Femur (tissue), 1 donor: ENCODE data around the gene GGA1.
"Not testable (repeated sequence)": the region's sequence is repeated elsewhere in the genome, so short reads cannot be mapped to it uniquely, and the experiment has no call there.

Experiments used
- DNase-seq: peaks from one replicate; pipeline ENCODE4 v3.0.0-alpha.2; 2017

GGA1 gene

GRCh38 chr22:37656583-37656982, 47.9 kb downstream of the GGA1 start:
- not testable (repeated sequence) for DNase-seq

GRCh38 chr22:37657590-37658132, 49.0 kb downstream of the GGA1 start:
- no peak for DNase-seq

DNA sequence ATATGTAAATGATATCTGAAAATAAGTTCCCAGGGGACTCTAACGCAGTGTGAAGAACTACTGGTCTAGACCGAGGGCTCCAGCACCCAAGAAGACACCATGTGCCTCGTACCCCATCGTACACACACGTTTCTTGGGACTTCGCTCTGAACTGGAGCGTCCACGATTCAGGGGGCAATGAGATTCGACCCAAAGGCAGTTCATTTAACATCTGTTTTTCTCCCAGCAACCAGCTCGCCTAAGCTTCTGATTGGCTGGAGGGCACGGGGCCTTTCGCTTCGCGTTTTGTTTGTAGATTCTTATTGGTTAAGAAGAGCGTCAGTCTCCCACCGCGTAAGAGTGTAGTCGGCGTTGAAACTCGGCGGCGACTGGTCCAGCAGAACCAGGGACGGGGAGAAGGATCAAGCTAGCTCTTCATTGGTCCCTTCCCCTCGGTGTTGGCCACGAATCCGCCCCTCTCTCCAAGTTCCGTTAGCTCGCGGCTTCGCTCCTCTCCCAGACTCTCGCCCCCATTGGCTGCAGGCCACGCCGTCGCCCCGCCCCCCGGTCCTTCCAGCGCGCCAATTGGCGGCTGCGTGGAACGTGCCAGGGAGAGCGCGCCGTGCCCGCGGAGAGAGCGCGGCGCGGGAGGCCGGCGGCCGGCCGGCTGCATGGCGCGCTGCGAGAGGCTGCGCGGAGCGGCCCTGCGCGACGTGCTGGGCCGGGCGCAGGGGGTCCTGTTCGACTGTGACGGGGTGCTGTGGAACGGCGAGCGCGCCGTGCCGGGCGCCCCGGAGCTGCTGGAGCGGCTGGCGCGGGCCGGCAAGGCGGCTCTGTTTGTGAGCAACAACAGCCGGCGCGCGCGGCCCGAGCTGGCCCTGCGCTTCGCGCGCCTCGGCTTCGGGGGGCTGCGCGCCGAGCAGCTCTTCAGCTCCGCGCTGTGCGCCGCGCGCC, 49.8 kb downstream of the GGA1 start, which contains the start of gene PDXP:
TSS of gene PDXP (plus strand) at position 591 of the 933 bp plus-strand sequence. CDS start at position 651, 60 bp downstream.
- DNase-seq = peak; percentile 100

DNA sequence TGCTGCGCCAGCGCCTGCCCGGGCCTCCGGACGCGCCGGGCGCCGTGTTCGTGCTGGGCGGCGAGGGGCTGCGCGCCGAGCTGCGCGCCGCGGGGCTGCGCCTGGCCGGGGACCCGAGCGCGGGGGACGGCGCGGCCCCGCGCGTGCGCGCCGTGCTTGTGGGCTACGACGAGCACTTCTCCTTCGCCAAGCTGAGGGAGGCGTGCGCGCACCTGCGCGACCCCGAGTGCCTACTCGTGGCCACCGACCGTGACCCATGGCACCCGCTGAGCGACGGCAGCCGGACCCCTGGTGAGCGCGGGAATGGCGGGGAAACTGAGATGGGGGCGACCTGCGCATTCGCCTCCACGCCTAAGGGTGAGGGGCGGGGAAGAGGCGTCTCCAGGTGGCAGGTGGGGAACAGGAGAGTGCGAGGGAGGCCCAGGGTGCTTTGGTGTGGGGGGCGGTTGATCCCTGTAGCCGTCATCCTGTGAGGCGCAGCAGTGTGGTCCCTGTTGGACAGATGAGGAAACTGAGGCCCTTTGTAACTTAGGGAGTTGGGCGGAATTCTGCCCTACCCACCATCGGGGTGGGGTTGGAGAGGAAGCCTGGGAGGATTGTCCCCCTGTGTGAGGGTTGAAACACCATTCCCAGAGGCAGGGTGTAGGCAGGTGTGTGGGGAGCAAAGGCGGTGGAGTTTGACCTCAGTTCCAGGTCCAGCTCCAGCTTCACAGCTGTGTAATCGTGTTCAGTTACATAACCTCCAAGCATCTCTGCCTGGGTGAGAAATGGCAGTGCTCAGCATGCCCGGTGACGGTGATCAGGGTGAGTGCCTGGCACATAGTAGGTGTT, 50.6 kb downstream of the GGA1 start:
- no peak for DNase-seq

GRCh38 chr22:37659897-37660708, 51.5 kb downstream of the GGA1 start:
- DNase-seq = no peak

DNA sequence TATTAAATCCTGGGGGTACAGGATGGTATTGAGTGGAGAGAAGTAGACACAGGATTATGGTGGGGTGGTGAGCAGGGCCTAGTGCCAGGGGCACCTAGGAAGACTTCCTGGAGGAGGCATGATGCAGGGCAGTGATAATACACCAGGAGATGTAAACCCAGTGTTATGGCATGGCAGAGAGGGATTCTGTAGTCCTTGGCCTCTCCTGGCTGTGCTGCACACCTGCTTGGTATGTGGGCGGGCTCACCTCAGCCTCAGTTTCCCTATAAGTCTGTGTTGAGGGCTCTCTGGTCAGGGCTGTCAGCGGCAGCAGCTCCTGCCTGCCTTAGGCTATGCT, 52.0 kb downstream of the GGA1 start:
- no peak for DNase-seq

DNA sequence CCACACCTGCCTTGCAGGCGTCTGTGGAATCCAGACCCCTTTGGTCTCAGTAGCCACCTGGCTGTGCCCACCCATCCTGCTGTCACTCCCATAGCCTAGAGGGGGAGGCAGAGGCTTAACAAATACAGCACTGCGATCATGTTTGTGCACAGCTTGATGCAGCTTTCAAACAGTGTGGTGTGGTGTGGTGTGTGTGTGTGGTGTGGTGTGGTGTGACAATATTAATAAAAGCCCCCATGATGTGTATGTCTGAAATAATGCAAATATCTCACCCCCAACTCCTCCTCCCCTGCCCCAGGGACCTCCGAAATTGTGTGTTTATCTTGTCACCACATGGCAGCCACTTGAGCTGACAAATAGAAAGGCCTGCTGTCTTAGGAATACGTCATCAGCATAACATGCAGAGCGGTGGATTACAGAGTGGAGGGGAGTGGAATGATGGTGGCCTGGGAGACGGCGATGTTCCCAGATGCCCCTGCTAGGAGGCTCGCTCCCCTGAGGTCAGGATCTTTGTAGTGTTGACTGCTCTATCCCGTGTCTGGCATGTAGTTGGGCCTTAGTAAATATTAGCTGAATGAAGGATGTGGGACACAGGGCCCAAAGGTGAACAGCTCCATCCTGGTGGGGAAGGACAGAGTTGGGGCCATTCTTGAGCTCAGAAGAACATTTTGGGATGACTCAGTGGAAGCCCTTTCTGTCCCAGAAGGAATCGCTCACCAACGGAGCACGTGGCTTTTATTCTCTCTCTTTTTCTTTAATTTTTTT, 52.7 kb downstream of the GGA1 start:
- peak; percentile 63 for DNase-seq

DNA sequence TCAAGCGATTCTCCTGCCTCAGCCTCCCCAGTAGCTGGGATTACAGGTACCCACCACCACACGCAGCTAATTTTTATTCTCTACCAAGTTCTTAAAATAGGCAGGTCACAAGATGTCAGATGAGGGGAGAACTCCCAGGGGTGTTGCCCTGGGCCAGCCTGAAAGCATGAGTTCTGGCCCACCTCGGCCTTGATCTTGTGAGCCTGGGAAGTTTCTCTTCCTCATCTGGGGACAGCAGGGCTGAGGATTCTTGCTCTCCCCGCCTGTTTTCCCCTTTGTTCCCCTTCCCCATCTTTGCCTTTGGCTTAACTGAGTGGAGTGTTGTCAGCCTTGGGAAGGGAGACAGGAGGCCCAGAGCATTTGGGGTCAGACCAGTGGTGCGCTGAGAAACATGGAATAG, 53.4 kb downstream of the GGA1 start:
- no peak for DNase-seq

GRCh38 chr22:37663521-37664140, 55.0 kb downstream of the GGA1 start:
- no peak for DNase-seq

DNA sequence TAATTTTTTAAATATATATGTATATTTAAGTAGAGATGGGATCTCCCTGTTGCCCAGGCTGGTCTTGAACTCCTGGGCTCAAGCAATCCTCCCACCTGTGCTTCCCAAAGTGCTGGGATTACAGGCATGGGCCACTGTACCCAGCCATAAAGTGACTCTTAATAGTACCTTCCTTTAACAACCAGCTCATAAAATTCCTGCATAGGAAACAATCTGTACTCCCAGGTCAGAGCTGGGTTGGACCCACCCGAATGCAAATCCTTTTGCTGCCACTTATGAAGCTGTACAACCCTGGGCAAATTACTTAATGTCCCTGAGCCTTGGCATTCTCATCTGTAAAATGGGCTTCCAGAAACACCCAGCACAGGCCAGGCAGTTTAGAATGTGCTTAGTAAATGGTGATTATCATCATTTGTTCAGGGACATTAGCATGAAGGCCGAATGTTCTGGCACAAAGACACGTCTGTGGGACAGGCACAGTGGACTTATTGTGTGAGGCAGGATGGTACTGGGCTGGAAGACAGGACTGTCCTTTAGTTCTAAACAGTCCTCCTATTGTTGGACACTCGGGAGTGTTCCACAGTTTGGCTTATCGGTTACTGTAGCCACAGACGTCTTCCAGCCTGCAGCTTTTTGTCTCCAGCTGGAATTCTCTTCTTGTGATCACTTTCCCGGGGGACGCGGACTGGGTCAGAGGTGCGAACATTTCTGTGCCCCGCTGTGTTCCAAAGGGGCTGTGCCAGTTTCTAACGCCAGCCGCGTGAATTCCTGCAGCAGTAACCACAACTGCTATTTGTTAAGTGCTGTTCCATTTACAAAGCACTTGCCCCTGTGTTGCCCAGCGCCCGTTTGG, 55.8 kb downstream of the GGA1 start:
- DNase-seq = no peak

GRCh38 chr22:37665487-37665886, 56.9 kb downstream of the GGA1 start:
- DNase-seq = no peak

DNA sequence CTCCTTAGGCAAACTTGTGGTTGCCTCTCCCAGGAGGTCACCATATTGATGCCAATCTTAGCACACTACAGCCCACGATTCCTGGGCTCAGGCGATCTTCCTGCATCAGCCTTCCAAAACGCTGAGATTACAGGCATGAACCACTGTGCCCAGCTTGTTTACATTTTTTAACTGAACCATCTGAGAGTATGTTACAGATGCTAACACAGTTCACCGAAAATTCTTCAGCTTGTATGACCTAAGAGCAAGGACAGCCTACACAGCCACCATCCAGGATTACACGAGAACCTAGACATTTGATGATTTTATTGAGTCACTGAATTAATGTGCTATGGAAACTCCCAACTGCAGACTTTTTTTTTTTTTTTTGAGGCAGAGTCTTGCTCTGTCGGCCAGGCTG, 61.0 kb downstream of the GGA1 start:
- DNase-seq = no peak

GRCh38 chr22:37672206-37672919, 63.7 kb downstream of the GGA1 start:
- no peak for DNase-seq

GRCh38 chr22:37672920-37673455, 64.4 kb downstream of the GGA1 start:
- DNase-seq = no peak

DNA sequence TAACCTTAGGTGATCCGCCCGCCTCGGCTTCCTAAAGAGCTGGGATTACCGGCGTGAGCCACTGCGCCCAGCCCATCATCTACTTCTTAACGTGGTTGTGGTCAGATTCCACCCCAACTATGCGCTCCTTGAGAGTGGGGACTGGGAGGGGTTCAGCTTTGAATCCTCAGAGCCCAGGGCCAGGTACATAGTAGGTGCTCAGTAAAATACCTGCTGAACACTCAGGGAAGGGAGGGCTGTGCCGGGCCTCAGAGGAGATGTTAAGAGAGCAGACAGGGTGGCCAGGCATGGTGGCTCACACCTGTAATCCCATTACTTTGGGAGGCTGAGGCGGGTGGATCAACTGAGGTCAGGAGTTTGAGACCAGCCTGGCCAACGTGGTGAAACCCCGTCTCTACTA, 65.6 kb downstream of the GGA1 start:
- no peak for DNase-seq

- peak; percentile 99 for DNase-seq
Observed at GRCh38 chr22:37674951-37675929, 66.6 kb downstream of the GGA1 start, which contains the start of gene LGALS1. Gene LGALS1 (plus strand): TSS chr22:37675636. CDS start chr22:37675703, 67 bp downstream.

- DNase-seq = peak; percentile 79
Observed at GRCh38 chr22:37675930-37676735, 67.5 kb downstream of the GGA1 start.
